Measurements from ENCODE around the gene SETBP1. TPM values are rescaled to one million over a fixed set of nuclear protein-coding genes. Genes with fewer than 3 reads are reported as not detected.

SETBP1 gene
- polyA plus RNA-seq, 1 experiment = 0.71 TPM

GRCh38 chr18:44724105-44724778, 43.6 kb downstream of the SETBP1 start:
- no peak for DNase-seq (ENCODE audit: low read depth, low spot score)
- no peaks in the 10 kb centered on the region for H3K9me3 ChIP-seq (ENCODE audit: control insufficient read depth, insufficient read depth, low read length)
- no peak overlapping the region for H3K27ac ChIP-seq (ENCODE audit: low read depth, low read length)
- no peaks in the 10 kb centered on the region for H3K27me3 ChIP-seq (ENCODE audit: control insufficient read depth, insufficient read depth, low read length)
- ChIA-PET CTCF (no interaction called here), POLR2A (no interaction called here)
- TF ChIP-seq CTCF (IDR thresholded peaks at IDR 0.05; ENCODE audit: low read depth, low read length) = no peak
- no peak overlapping the region for H3K4me3 ChIP-seq (ENCODE audit: low read depth, low read length)

GRCh38 chr18:44725300-44726058, 44.8 kb downstream of the SETBP1 start:
- TF ChIP-seq CTCF (IDR thresholded peaks at IDR 0.05; ENCODE audit: low read depth, low read length) = no peak
- Histone ChIP-seq H3K27ac (ENCODE audit: low read depth, low read length) (no peak overlapping the region), H3K9me3 (ENCODE audit: control insufficient read depth, insufficient read depth, low read length) (no peaks in the 10 kb centered on the region), H3K4me3 (ENCODE audit: low read depth, low read length) (no peak overlapping the region), H3K27me3 (ENCODE audit: control insufficient read depth, insufficient read depth, low read length) (no peaks in the 10 kb centered on the region)
- no peak for DNase-seq (ENCODE audit: low read depth, low spot score)
- POLR2A ChIA-PET = no interaction called here
- CTCF ChIA-PET = interaction anchor here (0.5 kb wide), 1 partner anchor 46 kb away, joined by 4 read pairs; no protein-coding TSS in a partner anchor

GRCh38 chr18:44726059-44726421, 45.4 kb downstream of the SETBP1 start:
- DNase-seq (ENCODE audit: low read depth, low spot score) = no peak
- no peaks in the 10 kb centered on the region for H3K9me3 ChIP-seq (ENCODE audit: control insufficient read depth, insufficient read depth, low read length)
- ChIA-PET CTCF (interaction anchor here (0.5 kb wide), 1 partner anchor 47 kb away, joined by 4 read pairs; no protein-coding TSS in a partner anchor), POLR2A (no interaction called here)
- H3K27me3 ChIP-seq (ENCODE audit: control insufficient read depth, insufficient read depth, low read length) = no peaks in the 10 kb centered on the region
- H3K4me3 ChIP-seq (ENCODE audit: low read depth, low read length) = no peak overlapping the region
- no peak overlapping the region for H3K27ac ChIP-seq (ENCODE audit: low read depth, low read length)
- no peak for TF ChIP-seq CTCF (IDR thresholded peaks at IDR 0.05; ENCODE audit: low read depth, low read length)

GRCh38 chr18:44727291-44727690, 46.6 kb downstream of the SETBP1 start:
- no peak for DNase-seq (ENCODE audit: low read depth, low spot score)
- ChIA-PET POLR2A (no interaction called here), CTCF (no interaction called here)
- Histone ChIP-seq H3K4me3 (ENCODE audit: low read depth, low read length) (no peak overlapping the region), H3K27me3 (ENCODE audit: control insufficient read depth, insufficient read depth, low read length) (no peaks in the 10 kb centered on the region), H3K9me3 (ENCODE audit: control insufficient read depth, insufficient read depth, low read length) (no peaks in the 10 kb centered on the region), H3K27ac (ENCODE audit: low read depth, low read length) (no peak overlapping the region)
- no peak for TF ChIP-seq CTCF (IDR thresholded peaks at IDR 0.05; ENCODE audit: low read depth, low read length)

- no peak for TF ChIP-seq CTCF (IDR thresholded peaks at IDR 0.05; ENCODE audit: low read depth, low read length)
- no peaks in the 10 kb centered on the region for H3K9me3 ChIP-seq (ENCODE audit: control insufficient read depth, insufficient read depth, low read length)
- no peak overlapping the region for H3K4me3 ChIP-seq (ENCODE audit: low read depth, low read length)
- ChIA-PET POLR2A (interaction anchor here (0.5 kb wide), 1 partner anchor 13 kb away, joined by 8 read pairs; no protein-coding TSS in a partner anchor), CTCF (no interaction called here)
- H3K27ac ChIP-seq (ENCODE audit: low read depth, low read length) = no peak overlapping the region
- no peaks in the 10 kb centered on the region for H3K27me3 ChIP-seq (ENCODE audit: control insufficient read depth, insufficient read depth, low read length)
- peak; percentile 32 for DNase-seq (ENCODE audit: low read depth, low spot score)
Observed at GRCh38 chr18:44729631-44730101, 49.0 kb downstream of the SETBP1 start.

Measured in AG04450 (cell line).